HUES64 (cell line): ENCODE measurements around the gene ANO8.

Experiments
- H3K27ac ChIP-seq: 2 replicates; pipeline ENCODE4 v1.7.0; 2013; ENCODE audit warnings: low read depth, low read length, inconsistent platforms
- H3K27me3 ChIP-seq: 2 replicates; pipeline ENCODE4 v1.6.1; 2013; ENCODE audit warnings: mild to moderate bottlenecking, low read length; ENCODE audit not compliant: insufficient read depth
- H3K36me3 ChIP-seq: 2 replicates; pipeline ENCODE4 v1.6.1; 2013; ENCODE audit warnings: mild to moderate bottlenecking, low read length; ENCODE audit not compliant: insufficient read depth
- H3K4me1 ChIP-seq: 2 replicates; pipeline ENCODE4 v1.6.1; 2013; ENCODE audit warnings: mild to moderate bottlenecking, low read length, moderate library complexity; ENCODE audit not compliant: insufficient read depth
- H3K4me3 ChIP-seq: 2 replicates; pipeline ENCODE4 v1.5.1; 2013; ENCODE audit warnings: mild to moderate bottlenecking, low read length, moderate library complexity
- H3K9ac ChIP-seq: 2 replicates; pipeline ENCODE4 v1.6.1; 2013; ENCODE audit warnings: mild to moderate bottlenecking, low read depth, low read length
- H3K9me3 ChIP-seq: 2 replicates; pipeline ENCODE4 v1.6.1; 2013; ENCODE audit warnings: low read depth, low read length; ENCODE audit not compliant: insufficient read depth
- WGBS: fragments of 150-250, 120-280 bp; methylation state at CpG from one replicate; pipeline ENCODE4 v1.1.7; 2013; ENCODE audit warnings: missing lambda C conversion rate; 5-methylcytosine and 5-hydroxymethylcytosine counted together

The ANO8 gene

DNA sequence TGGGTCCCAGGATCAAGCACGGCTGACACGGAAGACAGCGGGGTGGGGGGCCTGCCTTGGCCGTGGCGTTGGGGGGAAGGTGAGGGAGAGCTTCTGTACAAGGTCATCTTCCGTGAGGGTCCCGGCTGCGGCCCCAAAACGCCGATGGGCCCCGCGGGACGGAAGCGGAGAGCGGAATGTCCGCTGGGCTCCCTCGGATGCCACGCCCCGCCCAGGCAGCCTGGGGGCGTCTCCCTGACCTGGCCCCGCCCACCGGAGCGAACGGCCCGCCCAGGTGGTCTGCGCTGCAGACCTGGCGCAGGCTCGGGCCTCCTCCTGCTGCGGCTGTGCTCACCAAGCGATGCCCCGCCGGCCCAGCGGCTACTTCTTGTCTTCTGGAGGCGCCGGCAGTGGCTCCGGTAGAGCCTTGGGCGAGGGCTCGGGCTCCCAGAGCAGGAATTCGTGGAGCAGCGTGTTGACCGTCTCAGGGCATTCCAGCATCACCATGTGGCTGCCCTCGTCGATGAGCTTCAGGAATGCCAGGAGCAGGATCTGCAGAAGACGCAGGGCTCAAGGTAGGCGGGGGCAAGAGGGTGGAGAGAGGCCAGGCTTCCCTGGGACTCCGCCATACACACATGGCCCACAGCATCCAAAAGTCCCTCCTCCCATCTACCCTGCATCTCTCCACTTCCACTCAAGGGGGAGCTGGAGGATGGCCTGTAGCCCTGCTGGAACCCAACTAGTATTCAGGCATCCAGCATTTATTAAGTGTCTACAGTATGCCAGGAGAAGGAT, 42.2 kb downstream of the ANO8 start:
- Histone ChIP-seq H3K4me3 (peak overlapping the region; percentile 73), H3K27me3 (no peaks in the 10 kb centered on the region), H3K36me3 (peaks cover 13% of the 10 kb centered on the region), H3K4me1 (peaks cover 5% of the 10 kb centered on the region; the same call in 1 of the 2 replicates), H3K27ac (peak overlapping the region; percentile 85), H3K9me3 (no peaks in the 10 kb centered on the region), H3K9ac (peak overlapping the region; percentile 86)
- 2% methylated on average over 46 of the region's 46 CpGs for WGBS

DNA sequence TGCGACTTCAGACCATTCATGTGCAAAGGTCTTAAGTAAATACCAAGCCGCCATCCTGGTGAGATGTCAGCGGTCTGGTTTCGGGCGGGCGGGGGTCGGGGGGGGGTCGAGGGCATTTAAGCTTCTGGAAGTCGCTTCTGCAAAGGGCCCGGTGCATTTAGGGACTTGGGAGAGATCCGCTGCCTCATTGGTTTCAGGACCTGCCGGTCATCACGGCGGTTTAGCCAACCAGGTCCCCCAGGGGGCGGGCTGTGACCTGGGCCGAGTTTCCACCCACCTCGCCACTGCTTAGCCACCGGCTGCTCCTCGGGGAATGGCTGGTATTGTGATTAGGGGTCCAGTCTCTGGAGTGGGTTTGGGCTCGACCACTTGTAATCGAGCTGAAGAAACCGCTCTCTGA, 45.2 kb downstream of the ANO8 start:
- Histone ChIP-seq H3K36me3 (0 out of 2 replicates have a peak, but pooled peaks cover 6% of the 10 kb centered on the region), H3K9ac (no peak overlapping the region), H3K4me3 (no peak overlapping the region), H3K9me3 (no peaks in the 10 kb centered on the region), H3K4me1 (peaks cover 5% of the 10 kb centered on the region; the same call in 1 of the 2 replicates), H3K27me3 (no peaks in the 10 kb centered on the region), H3K27ac (no peak overlapping the region)
- 13% methylated on average over 22 of the region's 22 CpGs for WGBS

DNA sequence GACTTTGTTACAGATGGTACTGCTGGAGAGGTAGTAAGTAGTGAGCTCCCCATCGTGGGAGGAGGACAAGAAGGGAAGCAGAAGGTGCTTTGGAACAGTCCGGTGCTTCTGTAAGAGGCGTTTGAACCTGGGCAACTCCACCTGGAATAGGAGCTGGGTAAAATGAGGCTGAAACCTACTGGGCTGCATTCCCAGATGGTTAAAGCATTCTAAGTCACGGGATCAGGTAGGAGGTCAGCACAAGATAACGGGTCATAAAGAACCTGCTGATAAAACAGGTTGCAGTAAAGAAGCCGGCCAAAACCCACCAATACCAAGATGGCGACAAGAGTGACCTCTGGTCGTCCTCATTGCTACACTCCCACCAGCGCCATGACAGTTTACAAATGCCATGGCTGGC, 47.9 kb downstream of the ANO8 start:
- H3K4me1 ChIP-seq: no peaks in the 10 kb centered on the region
- H3K27me3 ChIP-seq: peaks cover 8% of the 10 kb centered on the region
- H3K36me3 ChIP-seq: peaks cover 8% of the 10 kb centered on the region; the same call in 1 of the 2 replicates
- no peaks in the 10 kb centered on the region for H3K9me3 ChIP-seq
- no peak overlapping the region for H3K27ac ChIP-seq
- WGBS: 93% methylated on average over 9 of the region's 9 CpGs
- H3K4me3 ChIP-seq: no peak overlapping the region
- no peak overlapping the region for H3K9ac ChIP-seq

GRCh38 chr19:17286263-17286662, 48.4 kb downstream of the ANO8 start:
- H3K4me1 ChIP-seq: no peaks in the 10 kb centered on the region
- 94% methylated on average over 11 of the region's 11 CpGs for WGBS
- H3K27ac ChIP-seq: no peak overlapping the region
- peaks cover 13% of the 10 kb centered on the region for H3K27me3 ChIP-seq
- H3K9ac ChIP-seq: no peak overlapping the region
- H3K36me3 ChIP-seq: peaks cover 8% of the 10 kb centered on the region; the same call in 1 of the 2 replicates
- H3K4me3 ChIP-seq: no peak overlapping the region
- H3K9me3 ChIP-seq: no peaks in the 10 kb centered on the region

GRCh38 chr19:17285415-17286135, 49.1 kb downstream of the ANO8 start:
- Histone ChIP-seq H3K9ac (no peak overlapping the region), H3K27me3 (peaks cover 18% of the 10 kb centered on the region), H3K27ac (no peak overlapping the region), H3K36me3 (peaks cover 8% of the 10 kb centered on the region; the same call in 1 of the 2 replicates), H3K4me1 (no peaks in the 10 kb centered on the region), H3K9me3 (no peaks in the 10 kb centered on the region), H3K4me3 (no peak overlapping the region)
- WGBS: 92% methylated on average over 18 of the region's 18 CpGs

DNA sequence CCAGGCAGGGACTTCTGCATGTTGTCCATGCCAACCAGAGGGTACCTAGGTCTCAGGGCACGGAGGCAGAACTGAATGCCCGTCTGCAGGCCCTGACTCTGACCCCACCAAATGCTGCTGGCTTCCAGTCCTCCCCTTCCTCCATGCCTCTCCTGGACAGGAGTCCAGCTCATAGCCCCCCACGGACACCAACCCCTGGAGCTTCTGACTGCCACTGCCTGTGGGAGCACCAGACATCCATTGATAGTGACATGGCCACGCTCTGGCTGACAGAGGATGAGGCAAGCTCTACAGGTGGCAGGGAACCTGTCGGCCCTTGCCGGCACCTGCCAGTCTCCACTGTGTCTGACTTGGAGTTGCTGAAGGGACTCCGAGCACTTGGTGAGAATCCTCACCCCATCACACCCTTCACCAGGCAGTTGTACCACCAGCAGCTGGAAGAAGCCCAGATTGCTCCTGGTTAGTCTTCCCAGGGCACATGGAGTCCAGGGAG, 51.1 kb downstream of the ANO8 start:
- Histone ChIP-seq H3K4me3 (no peak overlapping the region), H3K27me3 (peaks cover 18% of the 10 kb centered on the region), H3K4me1 (no peaks in the 10 kb centered on the region), H3K27ac (no peak overlapping the region), H3K9me3 (no peaks in the 10 kb centered on the region), H3K9ac (no peak overlapping the region), H3K36me3 (peaks cover 18% of the 10 kb centered on the region)
- 91% methylated on average over 7 of the region's 7 CpGs for WGBS

DNA sequence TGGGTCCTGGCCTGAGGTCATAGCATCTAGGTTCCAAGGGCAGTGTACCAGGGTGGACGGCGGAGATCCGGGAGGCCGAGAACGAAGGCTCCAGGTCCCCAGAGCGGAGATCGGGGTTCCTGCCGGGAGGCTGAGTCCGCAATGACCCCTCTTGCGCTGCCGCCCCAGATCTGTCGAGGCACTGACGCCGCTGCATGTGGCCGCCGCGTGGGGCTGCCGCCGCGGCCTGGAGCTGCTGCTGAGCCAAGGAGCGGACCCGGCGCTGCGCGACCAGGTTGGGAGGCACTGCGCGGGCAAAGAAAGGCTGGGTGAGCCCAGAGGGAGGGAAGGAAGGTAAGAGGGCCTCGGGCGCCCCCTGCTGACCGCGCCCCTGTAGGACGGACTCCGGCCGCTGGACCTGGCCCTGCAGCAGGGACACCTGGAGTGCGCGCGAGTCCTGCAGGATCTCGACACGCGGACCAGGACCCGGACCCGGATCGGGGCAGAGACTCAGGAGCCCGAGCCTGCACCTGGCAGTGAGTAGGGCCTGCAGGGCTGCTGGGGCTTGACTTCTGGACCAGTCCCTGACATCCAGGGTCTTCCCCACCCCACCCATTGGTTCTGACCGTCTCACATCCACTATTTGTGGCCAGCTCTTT, 52.0 kb downstream of the ANO8 start:
- Histone ChIP-seq H3K27me3 (peaks cover 18% of the 10 kb centered on the region), H3K9ac (0 out of 2 replicates have a peak overlapping the region, but pooled peaks have one; percentile 35), H3K9me3 (no peaks in the 10 kb centered on the region), H3K27ac (no peak overlapping the region), H3K36me3 (peaks cover 23% of the 10 kb centered on the region), H3K4me3 (peak overlapping the region; percentile 48), H3K4me1 (no peaks in the 10 kb centered on the region)
- WGBS: 14% methylated on average over 45 of the region's 45 CpGs

DNA sequence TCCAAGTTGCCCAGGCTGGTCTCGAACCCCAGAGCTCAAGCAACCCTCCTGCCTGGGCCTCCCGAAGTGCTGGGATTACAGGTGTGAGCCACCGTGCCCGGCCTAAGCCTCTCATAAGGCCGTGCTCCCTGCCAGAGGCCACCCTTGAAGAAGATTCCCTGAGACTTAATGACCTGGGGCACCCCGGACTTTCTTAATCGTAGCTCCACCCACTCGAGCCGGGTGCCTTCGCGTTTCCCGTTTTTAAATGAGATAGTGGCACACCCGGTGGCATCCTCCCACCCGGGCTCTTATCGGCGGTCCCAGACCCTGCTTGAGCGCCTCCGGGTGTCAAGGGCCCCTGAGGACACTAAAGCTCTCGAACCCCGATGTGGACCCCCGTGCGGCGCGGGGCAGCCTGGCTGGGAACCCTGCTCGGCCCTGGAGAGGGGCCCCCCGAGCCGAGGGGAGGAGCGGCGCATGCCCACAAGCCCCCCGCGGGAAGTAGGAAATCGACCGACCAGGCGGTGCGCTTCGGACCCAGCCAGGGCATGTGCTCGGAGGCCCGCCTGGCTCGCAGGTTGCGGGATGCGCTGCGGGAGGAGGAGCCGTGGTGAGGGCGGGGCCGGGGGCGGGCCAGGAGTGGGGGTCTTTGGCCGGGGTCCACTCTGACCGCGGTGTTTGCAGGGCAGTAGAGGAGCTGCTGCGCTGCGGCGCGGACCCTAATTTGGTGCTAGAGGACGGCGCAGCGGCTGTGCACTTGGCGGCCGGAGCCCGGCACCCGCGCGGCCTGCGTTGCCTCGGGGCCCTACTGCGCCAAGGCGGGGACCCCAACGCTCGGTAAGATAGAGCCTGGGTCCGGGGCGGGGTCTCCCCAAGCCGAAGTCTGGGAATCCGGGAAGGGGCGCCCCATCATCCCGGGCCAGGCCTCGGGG, 53.0 kb downstream of the ANO8 start, which contains the start of gene ANKLE1:
ANKLE1 (plus strand) TSS at position 511 of the 914 bp plus-strand sequence; CDS start at position 531, 20 bp downstream.
- peaks cover 32% of the 10 kb centered on the region for H3K36me3 ChIP-seq
- H3K9ac ChIP-seq: 0 out of 2 replicates have a peak within 1 kb of the TSS, but pooled peaks have one; percentile 35
- no peaks in the 10 kb centered on the region for H3K9me3 ChIP-seq
- 48% methylated on average over 75 of the region's 75 CpGs for WGBS
- no peak within 1 kb of the TSS for H3K27ac ChIP-seq
- H3K27me3 ChIP-seq: peaks cover 18% of the 10 kb centered on the region
- H3K4me3 ChIP-seq: peak within 1 kb of the TSS; percentile 48
- H3K4me1 ChIP-seq: no peaks in the 10 kb centered on the region

DNA sequence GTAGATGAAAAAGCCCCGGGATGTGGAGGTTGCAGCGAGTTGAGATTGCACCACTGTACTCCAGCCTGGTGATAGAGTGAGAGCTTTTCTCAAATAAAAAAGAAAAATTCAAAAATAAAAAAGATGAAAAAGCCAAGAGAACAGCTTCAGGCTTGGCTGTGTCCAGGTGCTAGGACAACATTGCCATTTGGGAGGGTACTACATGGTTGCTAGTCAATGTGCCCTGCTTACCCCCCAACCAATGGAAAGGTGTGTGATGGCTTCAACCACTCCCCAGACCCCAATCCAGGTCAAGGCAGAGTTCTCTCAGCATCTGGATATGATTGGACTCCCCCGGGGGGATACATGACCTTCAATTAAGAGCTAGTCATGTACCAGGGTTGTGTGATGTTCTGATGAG, 55.2 kb downstream of the ANO8 start:
- Histone ChIP-seq H3K9me3 (no peaks in the 10 kb centered on the region), H3K27me3 (peaks cover 18% of the 10 kb centered on the region), H3K27ac (no peak overlapping the region), H3K36me3 (peaks cover 49% of the 10 kb centered on the region), H3K4me1 (no peaks in the 10 kb centered on the region), H3K4me3 (no peak overlapping the region), H3K9ac (no peak overlapping the region)
- WGBS: 87% methylated on average over 3 of the region's 3 CpGs

GRCh38 chr19:17275441-17276175, 59.0 kb downstream of the ANO8 start:
- Histone ChIP-seq H3K36me3 (peaks cover 74% of the 10 kb centered on the region), H3K4me3 (no peak overlapping the region), H3K27ac (no peak overlapping the region), H3K9ac (no peak overlapping the region), H3K27me3 (no peaks in the 10 kb centered on the region), H3K4me1 (no peaks in the 10 kb centered on the region), H3K9me3 (no peaks in the 10 kb centered on the region)
- WGBS: 97% methylated on average over 19 of the region's 19 CpGs
